ENCODE results near the gene TMEM179.

TMEM179 gene

DNA sequence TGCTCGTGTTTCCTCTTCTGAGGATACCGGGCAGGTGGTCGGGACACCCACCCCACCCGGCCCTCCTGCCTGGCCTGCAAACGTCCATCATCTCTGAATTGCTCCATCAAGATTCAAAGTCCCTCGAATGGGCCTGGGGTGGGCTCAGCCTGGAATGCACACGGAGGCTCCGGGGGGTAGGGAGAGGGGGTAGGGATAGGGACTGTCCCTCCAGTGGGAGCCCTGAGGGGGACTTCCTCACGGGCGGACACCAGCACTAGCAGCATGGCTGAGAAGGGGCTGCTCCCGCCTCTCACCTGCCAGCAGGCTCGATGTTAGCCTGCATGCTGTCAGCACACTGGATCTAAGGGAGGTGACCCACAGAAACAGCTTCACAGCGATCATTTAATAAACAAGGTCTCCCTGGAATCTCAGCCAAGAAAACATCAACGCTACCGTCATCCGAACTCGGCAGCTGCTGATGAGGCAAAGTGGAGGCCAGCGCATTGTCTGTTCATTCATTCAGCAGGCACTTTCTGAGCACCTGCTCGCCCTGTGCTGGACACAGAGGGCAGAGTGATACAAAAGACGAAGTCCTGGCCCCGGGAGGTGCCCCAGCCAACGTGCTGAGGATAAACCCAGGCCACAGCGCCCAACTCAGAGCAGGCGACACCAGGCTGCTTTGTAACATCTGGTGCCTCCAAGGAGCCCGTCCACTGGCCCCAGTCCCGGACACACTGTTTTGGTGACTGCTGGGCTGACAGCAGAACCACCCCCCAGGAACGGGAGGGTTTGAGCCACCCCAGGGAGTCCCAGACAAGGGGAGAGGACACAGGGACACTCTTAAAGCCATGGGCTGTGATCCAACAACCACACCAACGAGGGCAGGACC lies 6.3 kb downstream of the TMEM179 start:
- no peak for ATAC-seq

- ATAC-seq = no peak
Observed at GRCh38 chr14:104597576-104597975, 7.0 kb downstream of the TMEM179 start.

- ATAC-seq = no peak
Observed at GRCh38 chr14:104596927-104597351, 7.6 kb downstream of the TMEM179 start.

DNA sequence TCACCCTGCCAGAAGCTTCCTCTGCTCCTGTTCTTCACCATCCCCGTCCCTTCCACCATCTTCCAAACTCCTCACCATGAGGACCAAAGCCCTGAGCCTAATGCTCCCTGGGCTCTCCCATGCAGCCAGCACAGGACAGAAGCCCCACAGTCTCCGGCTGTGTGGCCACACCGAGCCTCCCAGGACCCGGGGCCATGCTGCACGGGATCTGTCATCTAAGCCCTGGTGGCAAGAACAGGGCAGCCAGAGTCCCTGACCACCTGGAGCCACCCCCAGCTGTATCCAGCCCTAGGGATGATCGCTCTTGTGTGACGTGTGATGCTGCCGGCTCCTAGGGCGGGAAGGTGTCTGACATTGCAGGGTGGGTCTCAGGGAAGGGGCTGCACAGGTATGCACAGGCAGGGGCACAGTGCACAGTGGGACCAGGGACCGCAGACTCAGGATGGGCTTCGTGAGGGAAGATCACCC lies 8.1 kb downstream of the TMEM179 start:
- no peak for ATAC-seq

- no peak for ATAC-seq
Observed at GRCh38 chr14:104595911-104596450, 8.6 kb downstream of the TMEM179 start.

GRCh38 chr14:104595116-104595675 lies 9.4 kb downstream of the TMEM179 start:
- no peak for ATAC-seq

DNA sequence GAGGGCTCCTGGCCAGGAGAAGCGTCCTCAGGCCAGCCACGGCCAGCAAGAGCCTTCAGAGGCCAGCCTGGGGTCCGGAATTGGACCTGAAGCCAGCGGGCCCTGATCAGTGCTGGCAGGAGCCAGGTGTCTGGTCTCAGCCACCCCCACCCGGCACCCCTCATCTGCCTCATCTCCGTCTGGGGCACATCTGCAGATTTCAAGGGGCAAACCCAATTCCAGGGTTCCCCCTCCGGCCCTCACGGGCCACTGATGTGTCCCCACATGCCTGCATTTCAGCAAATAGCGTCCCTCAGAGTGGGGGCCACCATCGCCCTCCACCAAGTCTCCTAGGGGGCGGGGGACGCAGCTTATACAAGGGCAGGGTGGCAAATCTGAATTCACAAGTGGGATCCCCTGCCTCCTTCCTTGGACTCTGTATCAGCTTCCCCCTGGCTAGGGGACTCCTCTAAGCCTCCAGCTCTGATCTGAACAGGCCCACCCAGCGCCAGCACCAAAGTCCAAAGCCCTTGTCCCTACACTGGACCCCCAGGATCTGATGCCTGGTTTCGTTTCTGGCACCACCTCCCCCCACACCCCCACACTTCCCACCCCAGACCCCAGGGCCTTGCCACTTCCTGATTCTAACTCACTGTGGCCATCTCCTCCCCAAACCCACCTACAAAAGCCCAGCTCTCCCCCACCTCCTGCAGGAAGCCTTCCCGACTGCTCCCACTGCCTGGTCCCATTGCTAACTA lies 10.1 kb downstream of the TMEM179 start:
- no peak for ATAC-seq

DNA sequence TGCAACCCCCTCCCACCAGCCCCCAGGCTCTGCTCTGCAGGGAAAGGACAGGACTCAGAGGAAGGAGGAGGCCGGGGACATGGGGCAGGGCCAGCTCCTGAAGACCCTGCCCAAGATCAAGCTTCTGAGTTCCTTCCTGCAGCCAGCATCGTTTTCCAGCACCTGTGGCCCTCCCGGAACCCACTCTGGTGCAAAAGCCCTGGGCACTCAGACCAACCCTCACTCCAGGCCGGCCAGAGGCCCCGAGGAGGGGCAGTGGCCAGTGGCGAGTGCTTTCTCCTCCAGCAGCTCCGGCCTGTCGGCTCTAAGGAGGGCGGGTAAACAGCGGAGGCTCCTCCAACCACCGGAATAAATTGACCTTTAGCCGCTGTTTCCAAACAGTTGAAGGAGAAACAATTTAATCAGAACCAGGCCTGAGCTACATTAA lies 10.8 kb downstream of the TMEM179 start:
- no peak for ATAC-seq

GRCh38 chr14:104593241-104593701 lies 11.3 kb downstream of the TMEM179 start:
- ATAC-seq = no peak

GRCh38 chr14:104592785-104593184 lies 11.8 kb downstream of the TMEM179 start:
- ATAC-seq = no peak

DNA sequence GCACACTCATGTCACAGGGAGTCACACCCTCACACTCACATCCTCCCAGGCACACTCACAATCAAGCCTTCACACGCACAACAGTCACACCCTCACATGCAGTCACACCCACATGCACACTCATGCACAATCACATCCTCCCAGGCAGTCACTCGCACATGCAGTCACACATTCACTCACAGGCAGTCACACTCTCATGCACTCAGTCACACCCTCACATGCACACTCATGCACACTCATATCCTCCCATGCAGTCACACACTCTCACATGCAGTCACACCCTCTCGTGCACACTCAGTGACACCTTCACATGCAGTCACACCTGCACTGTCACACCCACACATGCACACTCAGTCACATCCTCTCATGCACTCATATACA lies 12.3 kb downstream of the TMEM179 start:
- ATAC-seq = no peak

DNA sequence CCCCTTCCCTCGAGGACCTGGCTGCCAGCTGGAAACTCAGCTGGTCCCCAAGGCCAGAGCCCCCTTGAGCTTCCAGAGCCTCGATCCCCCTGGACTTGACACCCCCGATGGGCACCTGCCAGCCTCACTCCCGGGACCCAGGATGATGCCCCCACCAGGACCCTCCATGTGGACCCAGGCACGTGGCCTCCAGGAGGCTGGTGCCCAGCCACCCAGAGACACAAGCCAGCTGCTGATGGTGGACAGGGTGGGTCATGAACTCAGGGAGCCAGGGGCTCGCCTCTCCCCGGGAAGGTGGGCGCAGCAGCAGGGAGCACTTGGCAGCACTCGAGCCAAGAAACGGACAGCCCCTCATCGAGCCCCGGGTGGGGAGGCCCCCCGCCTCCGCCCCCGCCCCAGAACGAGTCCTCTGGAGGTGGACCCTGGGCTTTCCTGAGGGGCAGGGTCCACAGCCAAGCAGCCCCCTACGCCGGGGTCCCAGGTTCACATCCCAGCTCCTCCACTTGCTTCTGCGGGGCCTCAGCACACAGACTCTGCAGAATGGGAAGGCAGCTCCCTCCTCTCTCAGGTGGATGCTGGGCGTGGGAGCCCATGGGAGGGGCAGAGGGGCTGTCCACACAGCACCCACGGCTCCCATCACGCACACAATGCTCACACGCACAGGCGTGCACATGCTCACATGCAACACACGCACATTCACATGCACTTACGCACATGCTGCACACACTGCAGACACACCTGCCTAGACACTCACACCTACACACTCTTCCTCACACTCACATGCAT lies 12.9 kb downstream of the TMEM179 start:
- ATAC-seq = no peak

GRCh38 chr14:104591031-104591430 lies 13.5 kb downstream of the TMEM179 start:
- no peak for ATAC-seq

GRCh38 chr14:104590240-104590965 lies 14.2 kb downstream of the TMEM179 start:
- ATAC-seq = no peak

DNA sequence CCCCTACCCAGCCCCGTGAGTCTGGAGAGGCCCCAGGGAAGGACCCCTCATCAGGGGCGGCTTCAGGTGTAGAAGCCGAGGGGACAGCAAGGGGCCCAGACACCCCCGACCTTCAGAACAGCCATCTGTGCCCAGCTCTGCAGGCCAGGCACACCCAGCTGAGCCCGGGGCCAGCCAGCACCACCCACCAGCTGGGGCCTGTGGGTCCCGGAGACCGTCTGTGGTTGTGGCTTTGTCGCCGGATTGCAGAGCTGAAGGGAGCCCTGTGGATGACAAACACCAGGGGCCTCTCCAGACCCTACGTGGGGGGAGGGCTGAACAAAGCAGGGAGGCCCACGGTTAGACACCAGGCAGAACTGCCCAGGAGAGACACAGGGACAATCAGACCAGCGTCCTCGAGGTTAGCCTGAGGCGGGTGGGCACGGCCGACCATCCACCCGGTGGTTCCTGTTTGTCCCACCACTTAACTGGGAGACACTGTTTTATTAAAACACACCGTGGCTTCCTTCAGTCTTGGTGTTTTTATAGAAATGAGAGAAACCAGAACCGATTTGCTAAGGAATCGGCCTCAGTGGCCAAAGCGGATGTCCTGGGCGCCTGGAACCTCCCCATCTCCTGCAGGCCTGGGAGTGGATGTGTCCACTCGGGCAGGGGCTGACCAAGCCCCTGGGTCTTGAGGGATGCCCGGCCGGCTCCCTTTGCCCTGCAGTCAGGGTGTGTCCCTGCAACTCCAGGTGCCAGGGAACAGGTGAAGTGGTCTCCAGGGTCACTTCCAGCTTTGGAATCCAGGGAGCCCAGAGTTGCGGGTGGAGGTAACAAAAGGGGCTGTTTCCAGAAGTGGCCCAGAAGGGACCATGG lies 15.0 kb downstream of the TMEM179 start:
- ATAC-seq = no peak

DNA sequence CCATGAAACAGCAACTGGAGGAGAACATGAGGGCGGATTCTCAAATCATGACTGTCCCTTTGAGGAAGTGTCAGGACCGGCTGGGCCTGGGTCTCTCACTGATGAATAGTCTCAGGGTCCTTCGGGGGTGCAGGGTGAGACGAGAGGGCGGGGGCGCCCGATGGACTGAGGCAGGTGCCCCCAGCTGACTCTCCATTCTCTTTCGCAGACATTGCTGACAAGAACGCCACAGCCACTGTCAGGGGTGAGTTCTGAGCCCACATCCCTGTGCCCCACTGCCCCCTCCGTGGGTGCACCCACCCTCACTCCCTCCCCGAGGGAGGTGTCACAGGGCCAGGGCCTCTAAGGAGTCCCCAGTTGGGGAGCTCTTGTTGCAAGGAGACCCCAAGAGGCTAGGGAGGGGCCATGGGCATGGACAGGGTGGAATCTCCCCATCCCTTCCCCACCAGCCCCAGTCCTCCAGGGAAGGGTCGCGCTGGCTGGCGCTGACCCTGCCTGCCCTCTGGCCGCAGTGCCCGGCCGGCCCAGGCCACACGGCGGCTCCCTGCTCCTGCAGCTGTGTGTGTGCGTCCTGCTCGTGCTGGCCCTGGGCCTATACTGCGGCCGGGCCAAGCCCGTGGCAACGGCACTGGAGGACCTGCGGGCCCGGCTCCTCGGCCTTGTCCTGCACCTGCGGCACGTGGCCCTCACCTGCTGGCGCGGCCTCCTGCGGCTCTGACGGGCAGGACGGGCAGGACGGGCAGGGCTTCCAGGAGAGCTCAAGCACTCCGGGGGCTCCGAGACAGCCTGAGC lies 16.3 kb downstream of the TMEM179 start:
- no peak for ATAC-seq

- no peak for ATAC-seq
Observed at GRCh38 chr14:104587641-104588040, 16.9 kb downstream of the TMEM179 start.

GRCh38 chr14:104586832-104587620 lies 17.5 kb downstream of the TMEM179 start:
- ATAC-seq = no peak

Measured in activated CD4-positive, CD25-positive, alpha-beta regulatory T cell treated with anti-CD3 and anti-CD28 coated beads, Interleukin-2, amount 50 U/mL, for 24 hours (primary cell).